HL-60 (cell line): Measurements from ENCODE around the gene ZDBF2.

Experiments used
- POLR2AphosphoS5 ChIP-seq: IDR thresholded peaks from 2 replicates; pipeline ENCODE4 v1.6.1; 2012; ENCODE audit warnings: low read depth
- TF ChIP-seq, protein P1 (sequence below): IDR thresholded peaks from one replicate; pipeline ENCODE4 v1.5.1; 2011; ENCODE audit warnings: low read length, control low read depth, inconsistent platforms; ENCODE audit not compliant: insufficient read depth
- TF ChIP-seq, protein P2 (sequence below): IDR thresholded peaks from 2 replicates; pipeline ENCODE4 v1.6.1; 2012; ENCODE audit warnings: low read depth; ENCODE audit not compliant: insufficient replicate concordance

DNA sequence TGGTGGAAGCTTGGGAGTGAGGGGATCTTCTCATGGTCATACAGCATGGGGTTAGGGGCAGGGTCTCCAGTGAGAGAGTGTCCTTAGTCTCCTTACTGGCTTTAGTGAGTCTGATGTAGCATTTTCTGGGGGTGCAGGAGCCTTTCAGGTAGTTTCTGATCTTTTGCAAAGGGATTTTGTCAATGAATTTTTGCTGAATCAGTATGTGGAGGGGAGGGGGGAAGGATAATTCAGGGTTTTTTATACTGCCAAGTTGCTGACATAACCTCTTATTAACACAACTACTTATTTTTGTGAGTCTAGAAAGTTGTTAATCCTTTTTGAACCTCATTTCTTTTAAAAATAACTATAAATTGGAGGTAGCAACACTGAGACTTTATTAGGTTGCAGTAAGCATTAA is 35.3 kb upstream of the ZDBF2 start:
- TF ChIP-seq, protein P1, sequence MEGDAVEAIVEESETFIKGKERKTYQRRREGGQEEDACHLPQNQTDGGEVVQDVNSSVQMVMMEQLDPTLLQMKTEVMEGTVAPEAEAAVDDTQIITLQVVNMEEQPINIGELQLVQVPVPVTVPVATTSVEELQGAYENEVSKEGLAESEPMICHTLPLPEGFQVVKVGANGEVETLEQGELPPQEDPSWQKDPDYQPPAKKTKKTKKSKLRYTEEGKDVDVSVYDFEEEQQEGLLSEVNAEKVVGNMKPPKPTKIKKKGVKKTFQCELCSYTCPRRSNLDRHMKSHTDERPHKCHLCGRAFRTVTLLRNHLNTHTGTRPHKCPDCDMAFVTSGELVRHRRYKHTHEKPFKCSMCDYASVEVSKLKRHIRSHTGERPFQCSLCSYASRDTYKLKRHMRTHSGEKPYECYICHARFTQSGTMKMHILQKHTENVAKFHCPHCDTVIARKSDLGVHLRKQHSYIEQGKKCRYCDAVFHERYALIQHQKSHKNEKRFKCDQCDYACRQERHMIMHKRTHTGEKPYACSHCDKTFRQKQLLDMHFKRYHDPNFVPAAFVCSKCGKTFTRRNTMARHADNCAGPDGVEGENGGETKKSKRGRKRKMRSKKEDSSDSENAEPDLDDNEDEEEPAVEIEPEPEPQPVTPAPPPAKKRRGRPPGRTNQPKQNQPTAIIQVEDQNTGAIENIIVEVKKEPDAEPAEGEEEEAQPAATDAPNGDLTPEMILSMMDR = no peak
- TF ChIP-seq, protein P2, sequence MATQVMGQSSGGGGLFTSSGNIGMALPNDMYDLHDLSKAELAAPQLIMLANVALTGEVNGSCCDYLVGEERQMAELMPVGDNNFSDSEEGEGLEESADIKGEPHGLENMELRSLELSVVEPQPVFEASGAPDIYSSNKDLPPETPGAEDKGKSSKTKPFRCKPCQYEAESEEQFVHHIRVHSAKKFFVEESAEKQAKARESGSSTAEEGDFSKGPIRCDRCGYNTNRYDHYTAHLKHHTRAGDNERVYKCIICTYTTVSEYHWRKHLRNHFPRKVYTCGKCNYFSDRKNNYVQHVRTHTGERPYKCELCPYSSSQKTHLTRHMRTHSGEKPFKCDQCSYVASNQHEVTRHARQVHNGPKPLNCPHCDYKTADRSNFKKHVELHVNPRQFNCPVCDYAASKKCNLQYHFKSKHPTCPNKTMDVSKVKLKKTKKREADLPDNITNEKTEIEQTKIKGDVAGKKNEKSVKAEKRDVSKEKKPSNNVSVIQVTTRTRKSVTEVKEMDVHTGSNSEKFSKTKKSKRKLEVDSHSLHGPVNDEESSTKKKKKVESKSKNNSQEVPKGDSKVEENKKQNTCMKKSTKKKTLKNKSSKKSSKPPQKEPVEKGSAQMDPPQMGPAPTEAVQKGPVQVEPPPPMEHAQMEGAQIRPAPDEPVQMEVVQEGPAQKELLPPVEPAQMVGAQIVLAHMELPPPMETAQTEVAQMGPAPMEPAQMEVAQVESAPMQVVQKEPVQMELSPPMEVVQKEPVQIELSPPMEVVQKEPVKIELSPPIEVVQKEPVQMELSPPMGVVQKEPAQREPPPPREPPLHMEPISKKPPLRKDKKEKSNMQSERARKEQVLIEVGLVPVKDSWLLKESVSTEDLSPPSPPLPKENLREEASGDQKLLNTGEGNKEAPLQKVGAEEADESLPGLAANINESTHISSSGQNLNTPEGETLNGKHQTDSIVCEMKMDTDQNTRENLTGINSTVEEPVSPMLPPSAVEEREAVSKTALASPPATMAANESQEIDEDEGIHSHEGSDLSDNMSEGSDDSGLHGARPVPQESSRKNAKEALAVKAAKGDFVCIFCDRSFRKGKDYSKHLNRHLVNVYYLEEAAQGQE = no peak
- TF ChIP-seq POLR2AphosphoS5 = no peak
